Measurements from ENCODE around the gene PLCB4.
A peak's percentile ranks its signal among the peaks of the same experiment; 100 is the strongest.

PLCB4 gene

GRCh38 chr20:9321007-9321406 is 252.1 kb downstream of the PLCB4 start:
- H3K4me3 ChIP-seq (ENCODE audit: low read length) = no peak overlapping the region
- no peak for DNase-seq (ENCODE audit: low read depth)
- TF ChIP-seq CTCF (IDR thresholded peaks at IDR 0.05; ENCODE audit: insufficient read depth, low read depth, low read length, missing control alignments) = no peak

GRCh38 chr20:9322661-9323060 is 253.8 kb downstream of the PLCB4 start:
- no peak for TF ChIP-seq CTCF (IDR thresholded peaks at IDR 0.05; ENCODE audit: insufficient read depth, low read depth, low read length, missing control alignments)
- no peak overlapping the region for H3K4me3 ChIP-seq (ENCODE audit: low read length)
- no peak for DNase-seq (ENCODE audit: low read depth)

GRCh38 chr20:9323622-9324021 is 254.7 kb downstream of the PLCB4 start:
- peak; percentile 56 for TF ChIP-seq CTCF (IDR thresholded peaks at IDR 0.05; ENCODE audit: insufficient read depth, low read depth, low read length, missing control alignments)
- peak; percentile 23 for DNase-seq (ENCODE audit: low read depth)
- H3K4me3 ChIP-seq (ENCODE audit: low read length) = no peak overlapping the region

GRCh38 chr20:9329355-9330101 is 260.6 kb downstream of the PLCB4 start:
- DNase-seq (ENCODE audit: low read depth) = no peak
- no peak overlapping the region for H3K4me3 ChIP-seq (ENCODE audit: low read length)
- no peak for TF ChIP-seq CTCF (IDR thresholded peaks at IDR 0.05; ENCODE audit: insufficient read depth, low read depth, low read length, missing control alignments)

- H3K4me3 ChIP-seq (ENCODE audit: low read length) = no peak overlapping the region
- no peak for DNase-seq (ENCODE audit: low read depth)
- no peak for TF ChIP-seq CTCF (IDR thresholded peaks at IDR 0.05; ENCODE audit: insufficient read depth, low read depth, low read length, missing control alignments)
Observed at GRCh38 chr20:9330151-9330550, 261.3 kb downstream of the PLCB4 start.

- no peak for TF ChIP-seq CTCF (IDR thresholded peaks at IDR 0.05; ENCODE audit: insufficient read depth, low read depth, low read length, missing control alignments)
- DNase-seq (ENCODE audit: low read depth) = no peak
- no peak overlapping the region for H3K4me3 ChIP-seq (ENCODE audit: low read length)
Observed at GRCh38 chr20:9331707-9332435, 263.0 kb downstream of the PLCB4 start.
